ENCODE results near the gene SPATA31C1. TPM values are rescaled to one million over a fixed set of nuclear protein-coding genes. Genes with fewer than 3 reads are reported as not detected.

SPATA31C1 gene
- total RNA-seq, 1 experiment from 2014 or later: not detected

DNA sequence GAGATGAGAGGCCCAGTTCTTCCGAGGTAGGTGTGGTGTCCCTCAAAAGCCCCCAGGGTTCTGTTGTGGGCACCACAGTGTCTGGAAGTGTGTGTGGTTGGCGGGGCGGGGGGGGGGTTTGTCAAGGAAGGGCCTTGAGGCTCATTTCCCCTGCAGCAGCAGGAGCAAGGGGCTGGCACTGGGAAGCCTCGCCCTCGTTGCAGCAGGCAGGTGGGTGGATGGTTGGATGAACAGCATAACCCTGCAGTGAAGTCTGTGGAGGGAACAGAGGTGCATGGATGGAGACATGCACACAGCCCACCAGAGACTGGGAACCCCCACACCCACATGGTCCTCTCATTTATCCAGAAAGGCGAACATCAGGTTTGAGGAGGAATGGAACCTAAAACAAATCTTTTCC is 37.1 kb upstream of the SPATA31C1 start:
- Histone ChIP-seq H3K27me3 (ENCODE audit: insufficient read depth, low read length) (no peaks in the 10 kb centered on the region), H3K36me3 (ENCODE audit: control insufficient read depth in 1 of 2, insufficient read depth in 2 of 2, low read length in 2 of 2) (no peaks in the 10 kb centered on the region), H3K79me2 (ENCODE audit: insufficient read depth, low read length) (no peaks in the 10 kb centered on the region), H3K27ac (ENCODE audit: low read depth, low read length) (no peak overlapping the region), H3K9me3 (ENCODE audit: control insufficient read depth in 1 of 2, insufficient read depth in 1 of 2, low read depth in 1 of 2, low read length in 2 of 2) (peaks cover 0 to 6% of the 10 kb centered on the region in 2 experiments; a peak in 1 of 4 replicates), H2AFZ (ENCODE audit: low read depth, low read length, poor library complexity, severe bottlenecking) (no peak overlapping the region), H3K4me3 (replicated peaks in 1 of 2; ENCODE audit: low read depth in 1 of 2, low read length in 2 of 2) (no peak overlapping the region), H3K9ac (ENCODE audit: low read length) (no peak overlapping the region), H4K20me1 (ENCODE audit: insufficient read depth) (no peaks in the 10 kb centered on the region), H3K4me2 (ENCODE audit: low read length) (no peak overlapping the region), H3K4me1 (ENCODE audit: control insufficient read depth in 1 of 2, insufficient read depth in 2 of 2, low read length in 2 of 2) (peaks cover 0 to 7% of the 10 kb centered on the region in 2 experiments; a peak in 2 of 4 replicates), H3K9me2 (ENCODE audit: insufficient read depth) (no peaks in the 10 kb centered on the region)
- DNase-seq (ENCODE audit: low read depth, low spot score): no peak
- CTCF ChIA-PET: no interaction called here
- intact Hi-C loops (cut with micrococcal nuclease): no loop called here
- POLR2A ChIA-PET: no interaction called here
- ATAC-seq: no peak
- BruUV-seq (replicated peaks): no TSS peak
- RAD21 ChIA-PET (ENCODE audit: low non-redundant PET in 1 of 2, low total read pairs in 2 of 2, uncharacterized antibody in 2 of 2, unreplicated experiment in 2 of 2): no interaction called here
- TF ChIP-seq ZFX (IDR thresholded peaks at IDR 0.05) (no peak), YY1 (IDR thresholded peaks at IDR 0.05; ENCODE audit: extremely low read depth, insufficient replicate concordance, low read depth, low read length) (no peak), SIN3A (IDR thresholded peaks at IDR 0.05; ENCODE audit: low read depth) (no peak), CBX3 (IDR thresholded peaks at IDR 0.05; ENCODE audit: low read depth) (no peak), RAD21 (IDR thresholded peaks at IDR 0.05; ENCODE audit: low read depth) (no peak), JUND (IDR thresholded peaks at IDR 0.05) (no peak), ELF1 (IDR thresholded peaks at IDR 0.05; ENCODE audit: borderline replicate concordance, low read depth) (no peak)
- TF ChIP-seq, protein P1, sequence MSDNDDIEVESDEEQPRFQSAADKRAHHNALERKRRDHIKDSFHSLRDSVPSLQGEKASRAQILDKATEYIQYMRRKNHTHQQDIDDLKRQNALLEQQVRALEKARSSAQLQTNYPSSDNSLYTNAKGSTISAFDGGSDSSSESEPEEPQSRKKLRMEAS (IDR thresholded peaks at IDR 0.05): no peak

DNA sequence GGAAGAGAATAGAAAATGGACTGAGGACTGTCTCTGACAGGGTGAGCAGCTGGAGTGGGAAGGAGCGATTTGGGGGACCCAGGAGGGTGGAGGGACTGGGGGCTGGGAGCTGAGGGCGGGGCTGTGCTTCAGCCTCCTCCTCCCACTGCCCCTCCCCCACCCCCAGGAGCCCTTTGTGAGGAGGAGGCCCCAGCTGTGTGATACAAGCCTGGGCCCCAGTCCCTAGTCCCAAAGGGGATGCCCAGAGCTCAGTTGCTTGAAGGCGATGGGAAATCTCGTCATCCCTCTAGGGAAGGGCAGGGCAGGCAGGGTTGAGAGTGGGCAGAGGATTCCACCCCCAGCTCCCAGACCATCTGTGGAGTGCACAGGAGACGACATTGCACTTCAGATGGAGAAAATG is 35.1 kb upstream of the SPATA31C1 start, which contains the start of gene SPATA31E1:
Gene SPATA31E1 (plus strand): TSS at position 251 of the 400 bp plus-strand sequence. CDS start 15 bp downstream, at position 266.
- H4K20me1 ChIP-seq (ENCODE audit: insufficient read depth): no peaks in the 10 kb centered on the region
- no peaks in the 10 kb centered on the region for H3K9me2 ChIP-seq (ENCODE audit: insufficient read depth)
- ChIA-PET CTCF (no interaction called here), RAD21 (ENCODE audit: low non-redundant PET in 1 of 2, low total read pairs in 2 of 2, uncharacterized antibody in 2 of 2, unreplicated experiment in 2 of 2) (no interaction called here), POLR2A (no interaction called here)
- H3K4me1 ChIP-seq (ENCODE audit: control insufficient read depth in 1 of 2, insufficient read depth in 2 of 2, low read length in 2 of 2): peaks cover 0 to 7% of the 10 kb centered on the region in 2 experiments; a peak in 2 of 4 replicates
- no peak for DNase-seq (ENCODE audit: low read depth, low spot score)
- no peak within 1 kb of the TSS for H3K27ac ChIP-seq (ENCODE audit: low read depth, low read length)
- ATAC-seq: no peak
- H3K27me3 ChIP-seq (ENCODE audit: insufficient read depth, low read length): no peaks in the 10 kb centered on the region
- no peak within 1 kb of the TSS for H3K4me3 ChIP-seq (replicated peaks in 1 of 2; ENCODE audit: low read depth in 1 of 2, low read length in 2 of 2)
- H3K4me2 ChIP-seq (ENCODE audit: low read length): no peak within 1 kb of the TSS
- H3K79me2 ChIP-seq (ENCODE audit: insufficient read depth, low read length): no peaks in the 10 kb centered on the region
- BruUV-seq (replicated peaks): no TSS peak
- intact Hi-C loops (cut with micrococcal nuclease): no loop called here
- TF ChIP-seq ZNF274 (IDR thresholded peaks at IDR 0.05; ENCODE audit: low read depth, low read length): no peak
- TF ChIP-seq, protein P2, sequence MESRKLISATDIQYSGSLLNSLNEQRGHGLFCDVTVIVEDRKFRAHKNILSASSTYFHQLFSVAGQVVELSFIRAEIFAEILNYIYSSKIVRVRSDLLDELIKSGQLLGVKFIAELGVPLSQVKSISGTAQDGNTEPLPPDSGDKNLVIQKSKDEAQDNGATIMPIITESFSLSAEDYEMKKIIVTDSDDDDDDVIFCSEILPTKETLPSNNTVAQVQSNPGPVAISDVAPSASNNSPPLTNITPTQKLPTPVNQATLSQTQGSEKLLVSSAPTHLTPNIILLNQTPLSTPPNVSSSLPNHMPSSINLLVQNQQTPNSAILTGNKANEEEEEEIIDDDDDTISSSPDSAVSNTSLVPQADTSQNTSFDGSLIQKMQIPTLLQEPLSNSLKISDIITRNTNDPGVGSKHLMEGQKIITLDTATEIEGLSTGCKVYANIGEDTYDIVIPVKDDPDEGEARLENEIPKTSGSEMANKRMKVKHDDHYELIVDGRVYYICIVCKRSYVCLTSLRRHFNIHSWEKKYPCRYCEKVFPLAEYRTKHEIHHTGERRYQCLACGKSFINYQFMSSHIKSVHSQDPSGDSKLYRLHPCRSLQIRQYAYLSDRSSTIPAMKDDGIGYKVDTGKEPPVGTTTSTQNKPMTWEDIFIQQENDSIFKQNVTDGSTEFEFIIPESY (IDR thresholded peaks at IDR 0.05; ENCODE audit: extremely low read depth, insufficient replicate concordance, low read length): no peak
- TF ChIP-seq, protein P3, sequence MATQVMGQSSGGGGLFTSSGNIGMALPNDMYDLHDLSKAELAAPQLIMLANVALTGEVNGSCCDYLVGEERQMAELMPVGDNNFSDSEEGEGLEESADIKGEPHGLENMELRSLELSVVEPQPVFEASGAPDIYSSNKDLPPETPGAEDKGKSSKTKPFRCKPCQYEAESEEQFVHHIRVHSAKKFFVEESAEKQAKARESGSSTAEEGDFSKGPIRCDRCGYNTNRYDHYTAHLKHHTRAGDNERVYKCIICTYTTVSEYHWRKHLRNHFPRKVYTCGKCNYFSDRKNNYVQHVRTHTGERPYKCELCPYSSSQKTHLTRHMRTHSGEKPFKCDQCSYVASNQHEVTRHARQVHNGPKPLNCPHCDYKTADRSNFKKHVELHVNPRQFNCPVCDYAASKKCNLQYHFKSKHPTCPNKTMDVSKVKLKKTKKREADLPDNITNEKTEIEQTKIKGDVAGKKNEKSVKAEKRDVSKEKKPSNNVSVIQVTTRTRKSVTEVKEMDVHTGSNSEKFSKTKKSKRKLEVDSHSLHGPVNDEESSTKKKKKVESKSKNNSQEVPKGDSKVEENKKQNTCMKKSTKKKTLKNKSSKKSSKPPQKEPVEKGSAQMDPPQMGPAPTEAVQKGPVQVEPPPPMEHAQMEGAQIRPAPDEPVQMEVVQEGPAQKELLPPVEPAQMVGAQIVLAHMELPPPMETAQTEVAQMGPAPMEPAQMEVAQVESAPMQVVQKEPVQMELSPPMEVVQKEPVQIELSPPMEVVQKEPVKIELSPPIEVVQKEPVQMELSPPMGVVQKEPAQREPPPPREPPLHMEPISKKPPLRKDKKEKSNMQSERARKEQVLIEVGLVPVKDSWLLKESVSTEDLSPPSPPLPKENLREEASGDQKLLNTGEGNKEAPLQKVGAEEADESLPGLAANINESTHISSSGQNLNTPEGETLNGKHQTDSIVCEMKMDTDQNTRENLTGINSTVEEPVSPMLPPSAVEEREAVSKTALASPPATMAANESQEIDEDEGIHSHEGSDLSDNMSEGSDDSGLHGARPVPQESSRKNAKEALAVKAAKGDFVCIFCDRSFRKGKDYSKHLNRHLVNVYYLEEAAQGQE (IDR thresholded peaks at IDR 0.05; ENCODE audit: low read depth): no peak
- no peak for TF ChIP-seq ZFX (IDR thresholded peaks at IDR 0.05)
- H3K9ac ChIP-seq (ENCODE audit: low read length): no peak within 1 kb of the TSS
- no peaks in the 10 kb centered on the region for H3K36me3 ChIP-seq (ENCODE audit: control insufficient read depth in 1 of 2, insufficient read depth in 2 of 2, low read length in 2 of 2)
- peaks cover 0 to 6% of the 10 kb centered on the region in 2 experiments; a peak in 1 of 4 replicates for H3K9me3 ChIP-seq (ENCODE audit: control insufficient read depth in 1 of 2, insufficient read depth in 1 of 2, low read depth in 1 of 2, low read length in 2 of 2)
- H2AFZ ChIP-seq (ENCODE audit: low read depth, low read length, poor library complexity, severe bottlenecking): no peak within 1 kb of the TSS

Measured in HCT116 (cell line).